ENCODE data around the gene ALPG. TPM values are rescaled to one million over a fixed set of nuclear protein-coding genes. Genes with fewer than 3 reads are reported as not detected.
"Not testable (repeated sequence)": the region's sequence is repeated elsewhere in the genome, so short reads cannot be mapped to it uniquely, and the experiment has no call there.

The ALPG gene
- total and polyA plus RNA-seq, 5 experiments from 2014 or later = not detected

DNA sequence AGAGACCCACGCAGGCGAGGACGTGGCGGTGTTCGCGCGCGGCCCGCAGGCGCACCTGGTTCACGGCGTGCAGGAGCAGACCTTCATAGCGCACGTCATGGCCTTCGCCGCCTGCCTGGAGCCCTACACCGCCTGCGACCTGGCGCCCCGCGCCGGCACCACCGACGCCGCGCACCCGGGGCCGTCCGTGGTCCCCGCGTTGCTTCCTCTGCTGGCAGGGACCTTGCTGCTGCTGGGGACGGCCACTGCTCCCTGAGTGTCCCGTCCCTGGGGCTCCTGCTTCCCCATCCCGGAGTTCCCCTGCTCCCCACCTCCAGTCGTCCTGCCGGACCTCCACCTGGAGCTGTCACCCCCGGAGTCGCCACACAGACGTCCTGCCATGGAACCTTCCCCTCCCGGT lies 3.0 kb downstream of the ALPG start:
- POLR2A ChIA-PET, H3K27ac Mint-ChIP-seq, DNase-seq, H3K9me3 Mint-ChIP-seq, H3K36me3 Mint-ChIP-seq, H3K4me3 Mint-ChIP-seq: not testable (repeated sequence)
- ATAC-seq = peak; percentile 44 to 61
- peaks cover 5 to 14% (median 10%) of the 10 kb centered on the region in 4 donors for H3K4me1 Mint-ChIP-seq
- peaks cover 2 to 24% (median 6%) of the 10 kb centered on the region in 5 donors for H3K27me3 Mint-ChIP-seq

DNA sequence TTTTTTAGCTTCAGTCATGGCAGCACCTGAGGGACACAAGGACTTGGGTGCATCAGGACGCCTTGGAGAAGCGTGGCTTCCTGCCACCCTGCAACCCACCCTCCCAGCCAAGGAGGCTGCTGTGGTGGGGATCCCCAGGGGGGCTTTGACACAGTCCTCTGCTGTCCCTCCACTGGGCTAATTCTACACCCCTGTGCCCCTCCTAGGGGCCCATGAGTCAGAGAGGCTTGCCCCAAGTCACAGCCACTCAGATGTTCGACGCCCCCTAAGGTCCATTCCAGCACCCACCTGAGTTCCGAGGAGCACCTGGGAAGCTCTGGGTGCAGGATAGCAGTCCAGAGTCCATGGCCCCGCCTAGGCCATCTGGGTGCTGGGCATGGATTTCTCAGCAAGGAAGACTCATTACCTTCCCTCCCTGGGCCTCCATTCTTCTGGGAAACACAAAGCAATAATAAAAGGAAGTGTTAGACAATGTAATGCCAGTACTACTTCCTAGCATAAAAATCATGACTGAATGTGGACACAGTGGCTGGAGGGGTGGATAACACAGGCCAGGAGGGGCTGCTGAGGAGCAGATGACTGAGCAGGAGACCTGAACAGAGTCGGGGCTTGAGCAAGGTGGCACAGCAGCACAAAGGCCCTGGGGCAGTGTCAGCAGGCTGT lies 3.7 kb downstream of the ALPG start:
- Mint-ChIP-seq H3K4me3 (no peak overlapping the region), H3K27me3 (peaks cover 2 to 27% (median 6%) of the 10 kb centered on the region in 5 donors), H3K36me3 (no peaks in the 10 kb centered on the region), H3K9me3 (no peaks in the 10 kb centered on the region), H3K4me1 (peaks cover 5 to 14% (median 10%) of the 10 kb centered on the region in 4 donors), H3K27ac (no peak overlapping the region)
- POLR2A ChIA-PET = no interaction called here
- DNase-seq (no peak), ATAC-seq (no peak)

DNA sequence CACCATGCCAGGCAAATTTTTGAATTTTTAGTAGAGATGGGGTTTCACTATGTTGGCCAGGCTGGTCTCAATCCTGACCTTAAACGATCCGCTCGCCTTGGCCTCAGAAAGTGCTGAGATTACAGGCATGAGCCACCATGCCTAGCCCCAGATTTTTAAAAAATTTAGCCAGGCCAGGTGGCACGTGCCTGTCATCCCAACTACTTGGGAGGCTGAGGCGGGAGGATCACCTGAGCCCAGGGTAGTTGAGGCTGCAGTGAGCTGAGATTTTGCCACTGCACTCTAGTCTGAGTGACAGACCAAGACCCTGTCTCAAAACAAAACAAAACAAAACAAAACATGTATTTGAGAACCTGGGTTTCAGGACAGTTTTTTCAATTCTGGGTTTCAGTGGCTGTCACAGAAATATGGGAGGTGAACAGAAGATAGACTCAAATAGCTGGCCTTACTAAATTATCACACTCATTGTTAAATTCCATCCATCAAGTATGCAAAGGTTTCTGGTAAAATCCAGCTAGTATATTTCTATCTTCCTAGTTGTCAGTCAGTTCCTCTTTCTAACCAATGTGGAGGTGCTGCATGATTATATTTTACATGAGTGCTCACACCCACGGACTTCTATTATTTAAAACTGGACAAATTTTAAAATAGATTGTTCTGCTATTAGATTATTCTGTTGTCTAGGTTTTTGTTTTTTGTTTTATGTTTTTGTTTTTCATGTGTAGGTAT lies 5.4 kb downstream of the ALPG start:
- Mint-ChIP-seq H3K9me3 (no peaks in the 10 kb centered on the region), H3K4me1 (peaks cover 5 to 14% (median 10%) of the 10 kb centered on the region in 4 donors)

DNA sequence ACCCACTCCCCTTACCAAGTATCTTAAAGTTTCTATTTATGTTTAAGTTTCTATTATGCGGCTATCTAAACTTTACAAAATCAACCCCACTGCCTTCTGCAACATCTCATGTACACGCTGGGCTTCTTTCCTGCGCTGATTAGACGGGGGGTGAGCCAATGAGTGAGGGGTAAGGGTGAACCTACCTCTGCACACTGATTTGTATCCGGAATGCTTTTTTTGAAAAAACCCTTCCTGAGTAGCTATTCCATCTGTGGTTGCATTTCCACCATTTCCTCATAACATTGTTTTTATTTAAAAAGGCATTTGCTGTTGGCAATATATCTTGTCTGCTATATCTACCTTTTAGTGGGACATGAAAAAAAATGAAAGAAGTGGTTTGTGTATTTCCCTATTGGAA lies 6.3 kb downstream of the ALPG start:
- Mint-ChIP-seq H3K36me3 (no peaks in the 10 kb centered on the region), H3K27me3 (peaks cover 8 to 43% (median 16%) of the 10 kb centered on the region in 5 donors), H3K9me3 (no peaks in the 10 kb centered on the region), H3K4me3 (peak overlapping the region in 1 of 10 donors; percentile 4), H3K4me1 (peaks cover 5 to 14% (median 10%) of the 10 kb centered on the region in 4 donors), H3K27ac (no peak overlapping the region)
- POLR2A ChIA-PET = no interaction called here
- ATAC-seq (no peak), DNase-seq (no peak)

More for the DNA sequence above, 5.4 kb downstream of the ALPG start:
- H3K4me3 Mint-ChIP-seq = no peak overlapping the region
- ATAC-seq (no peak), DNase-seq (no peak)
- peaks cover 8 to 42% (median 16%) of the 10 kb centered on the region in 5 donors for H3K27me3 Mint-ChIP-seq
- H3K36me3 Mint-ChIP-seq = no peaks in the 10 kb centered on the region
- POLR2A ChIA-PET = no interaction called here
- no peak overlapping the region for H3K27ac Mint-ChIP-seq

DNA sequence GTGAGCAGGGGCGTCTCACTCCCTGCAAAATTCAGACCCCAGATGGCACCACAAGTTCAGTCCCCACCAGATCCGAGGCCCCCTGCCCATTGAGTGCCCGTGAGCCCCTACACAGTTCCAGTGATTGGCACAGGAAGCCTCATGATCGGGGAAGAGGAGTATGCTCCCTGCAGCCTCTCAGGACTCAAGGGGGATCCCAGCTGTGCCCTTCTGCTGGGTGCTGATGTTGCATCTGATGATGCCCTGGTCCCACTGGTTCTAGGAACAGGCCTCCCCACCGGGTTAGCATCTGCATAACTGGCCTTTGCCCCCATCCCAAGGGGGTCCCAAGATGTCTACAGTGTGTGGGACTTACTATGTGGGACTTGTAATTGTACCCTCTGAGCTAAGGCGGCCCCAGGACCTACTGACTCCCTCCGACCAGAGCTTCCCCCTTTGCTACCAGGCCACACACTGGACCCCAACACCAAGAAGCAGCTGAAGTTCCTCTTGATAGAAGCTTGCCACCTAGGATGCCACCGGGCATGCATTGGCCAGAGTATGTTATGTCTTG lies 8.6 kb downstream of the ALPG start:
- ATAC-seq (no peak), DNase-seq (no peak)
- H3K27ac Mint-ChIP-seq = peak overlapping the region in 1 of 10 donors; percentile 19
- H3K9me3 Mint-ChIP-seq = no peaks in the 10 kb centered on the region
- peaks cover 13 to 52% (median 21%) of the 10 kb centered on the region in 5 donors for H3K27me3 Mint-ChIP-seq
- peaks cover 11 to 30% (median 21%) of the 10 kb centered on the region in 4 donors for H3K4me1 Mint-ChIP-seq
- no peaks in the 10 kb centered on the region for H3K36me3 Mint-ChIP-seq
- POLR2A ChIA-PET = no interaction called here
- H3K4me3 Mint-ChIP-seq = no peak overlapping the region

DNA sequence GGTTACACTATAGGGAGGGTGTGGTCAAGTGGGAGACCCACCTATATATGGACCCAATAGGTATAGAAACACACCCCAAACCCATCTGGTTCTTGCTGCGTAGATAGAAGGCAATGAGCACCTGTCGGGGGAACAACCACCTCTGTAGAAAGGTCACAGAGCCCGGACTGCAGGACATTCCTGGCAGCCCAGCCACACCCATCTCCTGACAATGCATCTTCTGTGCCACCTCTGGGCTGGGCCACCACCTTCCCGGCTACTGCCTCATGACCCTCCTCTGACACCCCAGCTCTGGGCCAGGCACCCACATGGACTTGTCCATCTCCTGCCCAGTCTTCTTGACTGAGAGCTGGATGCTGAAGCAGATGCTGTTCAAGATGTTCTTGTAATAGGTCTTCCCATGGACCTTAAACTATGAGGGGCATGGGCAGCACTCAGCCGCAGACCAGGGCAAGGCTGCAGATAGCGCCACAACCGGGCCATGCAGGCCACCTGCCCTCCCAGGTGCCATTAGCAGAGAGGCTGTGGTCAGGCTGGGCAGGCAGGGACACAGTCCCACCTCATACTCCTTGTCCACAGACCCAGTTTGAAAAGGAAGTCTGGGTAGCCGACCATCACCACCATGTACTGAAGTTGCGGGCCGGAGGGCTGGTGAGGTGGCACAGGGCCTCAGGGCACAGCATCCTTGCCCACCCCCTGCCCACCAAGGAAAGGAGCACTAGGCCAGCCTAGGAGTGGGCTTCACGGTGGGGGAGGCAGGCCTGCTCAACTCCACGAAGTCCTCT lies 9.3 kb downstream of the ALPG start:
- Mint-ChIP-seq H3K27me3 (peaks cover 13 to 45% (median 18%) of the 10 kb centered on the region in 5 donors), H3K27ac (peak overlapping the region in 1 of 10 donors; percentile 19), H3K36me3 (no peaks in the 10 kb centered on the region), H3K4me3 (no peak overlapping the region), H3K9me3 (no peaks in the 10 kb centered on the region), H3K4me1 (peaks cover 11 to 34% (median 24%) of the 10 kb centered on the region in 4 donors)
- ATAC-seq = no peak
- POLR2A ChIA-PET = no interaction called here
- no peak for DNase-seq

DNA sequence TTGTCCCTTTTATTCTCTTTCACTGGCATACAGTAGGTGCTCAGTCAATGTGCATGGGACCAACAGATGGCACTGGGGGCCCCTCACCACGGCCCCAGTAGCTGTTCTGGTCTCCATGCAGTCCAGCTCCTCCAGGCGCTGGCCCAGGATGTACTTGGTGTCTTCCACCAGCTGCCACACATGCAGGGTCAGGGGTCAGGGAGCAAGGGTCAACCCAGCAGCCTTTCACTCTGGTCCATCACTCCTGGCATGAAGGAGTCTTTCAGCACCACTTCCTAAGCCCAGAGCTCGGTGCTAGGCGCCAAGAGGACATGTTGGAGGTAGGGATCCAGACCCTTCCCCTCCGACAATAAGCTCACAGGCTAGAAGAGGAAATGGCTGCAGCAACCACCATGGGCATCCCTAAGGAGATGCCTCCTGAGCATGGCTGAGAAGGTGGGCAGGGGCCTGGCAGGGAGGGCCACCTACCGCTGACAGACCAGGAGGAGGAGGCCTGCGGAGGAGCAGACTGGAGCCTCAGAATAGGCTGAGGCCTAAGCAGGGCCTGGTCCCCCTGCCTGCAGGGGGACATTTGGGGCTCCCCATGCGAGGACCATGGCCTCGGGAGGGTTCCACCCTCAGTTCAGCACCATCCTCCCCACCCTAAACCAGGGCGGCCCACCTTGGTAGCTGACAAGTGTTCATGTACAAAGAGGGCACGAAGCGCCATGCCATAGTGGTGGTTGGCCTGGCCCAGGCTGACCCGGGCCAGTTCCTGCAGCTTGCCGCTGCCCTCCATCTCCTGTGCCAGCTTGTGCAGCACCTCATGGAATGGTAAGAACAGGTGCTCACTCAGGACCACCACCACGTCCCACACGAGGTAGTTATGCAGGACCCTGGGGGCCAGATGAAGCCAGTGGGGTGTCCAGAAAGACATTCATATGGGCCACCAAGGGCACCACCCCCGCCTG lies 10.2 kb downstream of the ALPG start:
- H3K4me1 Mint-ChIP-seq = peaks cover 11 to 34% (median 25%) of the 10 kb centered on the region in 4 donors
- H3K4me3 Mint-ChIP-seq = no peak overlapping the region
- H3K27ac Mint-ChIP-seq = no peak overlapping the region
- H3K27me3 Mint-ChIP-seq = peaks cover 15 to 45% (median 20%) of the 10 kb centered on the region in 5 donors
- peaks cover 0 to 2% (median 0%) of the 10 kb centered on the region in 9 donors for H3K9me3 Mint-ChIP-seq
- H3K36me3 Mint-ChIP-seq = peaks cover 0 to 1% (median 0%) of the 10 kb centered on the region in 3 donors
- no peak for ATAC-seq
- no peak for DNase-seq
- POLR2A ChIA-PET = no interaction called here

DNA sequence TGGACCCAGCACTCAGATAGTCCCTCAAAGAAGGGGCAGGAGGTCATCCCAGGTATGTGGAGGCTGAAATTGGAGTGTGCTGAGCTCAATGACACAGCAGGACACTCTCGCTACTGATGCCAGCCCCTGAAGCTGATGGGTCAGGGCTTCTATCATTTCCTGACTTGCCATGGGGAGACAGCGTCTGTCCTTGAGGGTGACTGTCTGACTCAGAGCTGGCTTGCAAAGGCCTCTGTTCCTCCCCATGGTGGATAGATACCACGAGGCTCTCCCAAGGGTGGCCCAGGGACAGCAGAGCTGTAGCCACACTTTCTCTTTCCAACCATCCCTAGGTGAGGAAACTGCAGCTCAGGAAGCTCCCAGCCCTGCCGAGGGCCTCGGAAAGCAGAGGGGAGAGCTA lies 10.8 kb downstream of the ALPG start:
- no peak overlapping the region for H3K4me3 Mint-ChIP-seq
- peaks cover 20 to 52% (median 26%) of the 10 kb centered on the region in 5 donors for H3K27me3 Mint-ChIP-seq
- DNase-seq (no peak), ATAC-seq (no peak)
- peaks cover 0 to 8% (median 0%) of the 10 kb centered on the region in 3 donors for H3K36me3 Mint-ChIP-seq
- POLR2A ChIA-PET = no interaction called here
- H3K9me3 Mint-ChIP-seq = peaks cover 0 to 9% (median 0%) of the 10 kb centered on the region in 9 donors
- H3K27ac Mint-ChIP-seq = no peak overlapping the region
- H3K4me1 Mint-ChIP-seq = peaks cover 11 to 33% (median 26%) of the 10 kb centered on the region in 4 donors

DNA sequence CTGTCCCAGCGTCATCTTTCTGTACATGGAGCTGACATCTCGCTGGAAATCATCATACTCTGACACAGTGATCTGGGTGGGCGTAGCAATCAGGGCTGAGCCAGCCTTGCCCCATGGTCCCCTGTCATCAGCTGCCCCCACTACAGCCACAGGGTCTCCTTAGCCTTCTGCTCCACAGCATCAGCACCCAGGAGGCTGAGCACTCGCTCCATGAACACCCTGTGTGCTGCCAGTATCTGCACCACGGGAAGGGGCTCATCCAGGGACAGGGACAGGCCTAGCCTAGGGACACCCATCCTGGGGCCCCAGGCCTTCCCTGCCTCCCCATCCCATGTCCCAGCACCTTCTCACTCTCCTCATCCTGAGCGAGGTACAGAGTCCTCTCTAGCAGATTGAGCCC lies 11.4 kb downstream of the ALPG start:
- peaks cover 0 to 14% (median 0%) of the 10 kb centered on the region in 9 donors for H3K9me3 Mint-ChIP-seq
- peaks cover 8 to 27% (median 21%) of the 10 kb centered on the region in 4 donors for H3K4me1 Mint-ChIP-seq
- no peak overlapping the region for H3K27ac Mint-ChIP-seq
- no peak for DNase-seq
- no peak for ATAC-seq
- POLR2A ChIA-PET = no interaction called here
- peak overlapping the region in 9 of 10 donors; percentile 16 to 79 (median 63) for H3K4me3 Mint-ChIP-seq
- peaks cover 23 to 54% (median 29%) of the 10 kb centered on the region in 5 donors for H3K27me3 Mint-ChIP-seq
- H3K36me3 Mint-ChIP-seq = peaks cover 0 to 14% (median 0%) of the 10 kb centered on the region in 3 donors

DNA sequence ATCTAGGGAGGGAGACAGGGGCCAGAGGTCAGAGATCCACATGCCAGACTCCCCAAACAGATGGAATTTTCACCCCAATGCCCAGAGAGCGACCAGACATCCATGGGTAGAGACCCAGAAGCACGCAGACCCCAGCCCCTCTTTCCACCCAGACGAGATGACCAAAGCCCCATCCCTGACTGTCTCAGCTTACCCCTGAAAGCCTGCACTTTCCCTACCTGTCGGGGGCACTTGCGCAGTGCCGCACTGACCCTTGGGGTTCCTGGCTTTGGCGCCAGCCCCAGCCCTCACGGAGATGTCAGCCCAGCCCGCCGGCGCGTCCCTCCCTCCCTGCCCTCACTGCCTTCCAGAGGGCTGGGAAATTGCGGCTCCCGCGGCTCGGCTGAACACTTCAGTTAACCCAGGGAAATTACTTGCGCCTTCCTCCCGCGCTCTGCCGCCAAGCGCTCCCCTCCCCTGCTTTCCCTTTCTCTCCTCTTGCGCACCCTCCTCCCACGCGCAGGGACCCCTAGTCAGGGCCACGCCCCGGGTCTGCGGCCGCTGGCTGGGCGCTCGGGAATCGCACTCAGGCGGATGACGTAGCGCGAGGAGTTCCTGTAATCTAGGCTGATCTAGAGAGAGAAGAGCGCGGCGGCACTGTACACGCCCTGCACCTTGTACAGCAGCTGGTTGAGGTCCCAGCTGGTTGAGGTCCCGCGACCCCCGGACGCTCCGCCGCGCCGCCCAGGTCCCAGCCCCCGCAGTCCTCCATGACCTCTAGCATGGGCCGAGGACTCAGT lies 12.0 kb downstream of the ALPG start:
- Mint-ChIP-seq H3K27me3 (peaks cover 23 to 52% (median 29%) of the 10 kb centered on the region in 5 donors), H3K27ac (peak overlapping the region in 1 of 10 donors; percentile 25), H3K9me3 (peaks cover 0 to 15% (median 0%) of the 10 kb centered on the region in 9 donors), H3K36me3 (peaks cover 0 to 16% (median 0%) of the 10 kb centered on the region in 3 donors), H3K4me1 (peaks cover 6 to 21% (median 17%) of the 10 kb centered on the region in 4 donors), H3K4me3 (peak overlapping the region; percentile 58 to 90 (median 65))
- POLR2A ChIA-PET = no interaction called here
- no peak for DNase-seq
- peak; percentile 21 to 39 for ATAC-seq
